Spleen (tissue), 7 donors: ENCODE data around the gene ATP2B2.

Experiments used
- CTCF ChIP-seq, 11 experiments: fragments of 200-600 bp in 7 of 11; fragments of 450-650 bp in 4 of 11; sonication (generic) in 4 of 11; IDR thresholded peaks in 8 of 11; conservative IDR thresholded peaks in 3 of 11; 1 replicate in 7 of 11; 2 replicates in 4 of 11; pipeline versions ENCODE4 v1.4.0 to v1.8.0; 2016 to 2021; ENCODE audit warnings: antibody characterized with exemption in 11 of 11, inconsistent platforms in 4 of 11, mild to moderate bottlenecking in 1 of 11
- POLR2AphosphoS5 ChIP-seq, 3 donors: sonication (generic); formaldehyde crosslinking; IDR thresholded peaks; one replicate each; pipeline ENCODE4 v1.5.1; 2017; ENCODE audit warnings: antibody characterized with exemption in 3 of 3
- donor health status: DM: no; HTN: no; CAD: no; lungs with moderate emphysema.
- donor health status: DM: no; HTN: no; CAD: no.
- donor health status: DM: no; HTN: no; CAD: no.

- TF ChIP-seq CTCF (IDR thresholded peaks at IDR 0.05 in 8 of 11, conservative IDR thresholded peaks at IDR 0.05 in 3 of 11) (no peak), POLR2AphosphoS5 (IDR thresholded peaks at IDR 0.05) (no peak)
Observed at GRCh38 chr3:10371789-10372188, 133.6 kb downstream of the ATP2B2 start.
